HEK293T (cell line): ENCODE results near the gene LRRC70.

Experiments used
- CTCF ChIA-PET: fragments of 350-600 bp; formaldehyde crosslinking; extraction: SDS; loops from one replicate; lab custom pipeline; 2021; ENCODE audit warnings: antibody characterized with exemption, inconsistent platforms; lab: Yijun Ruan, JAX
- POLR2A ChIA-PET: fragments of 350-600 bp; formaldehyde crosslinking; extraction: SDS; loops from one replicate; lab custom pipeline; 2020; ENCODE audit warnings: antibody characterized with exemption, inconsistent platforms; lab: Yijun Ruan, JAX
- DNase-seq: peaks from one replicate; pipeline ENCODE4 v3.0.0; 2012; ENCODE audit warnings: mixed read lengths; ENCODE audit errors: extremely low spot score
- ARNT ChIP-seq: fragments of 450-650 bp; IDR thresholded peaks from 2 replicates; pipeline ENCODE4 v1.6.1; 2017; ENCODE audit warnings: mild to moderate bottlenecking
- BHLHE40 ChIP-seq: fragments of 450-650 bp; IDR thresholded peaks from 2 replicates; pipeline ENCODE4 v1.6.1; 2016; ENCODE audit warnings: mild to moderate bottlenecking, moderate library complexity, borderline replicate concordance
- CTBP1 ChIP-seq: fragments of 450-650 bp; IDR thresholded peaks from 2 replicates; pipeline ENCODE4 v1.6.1; 2016; ENCODE audit warnings: borderline replicate concordance
- ELF4 ChIP-seq: fragments of 450-650 bp; IDR thresholded peaks from 2 replicates; pipeline ENCODE4 v1.6.1; 2017; ENCODE audit warnings: antibody characterized with exemption
- FOXA1 ChIP-seq: fragments of 450-650 bp; IDR thresholded peaks from 2 replicates; pipeline ENCODE4 v1.6.1; 2016; ENCODE audit warnings: mild to moderate bottlenecking
- FOXK2 ChIP-seq: fragments of 450-650 bp; IDR thresholded peaks from 2 replicates; pipeline ENCODE4 v1.6.1; 2016; ENCODE audit warnings: mild to moderate bottlenecking
- FOXM1 ChIP-seq: fragments of 450-650 bp; IDR thresholded peaks from 2 replicates; pipeline ENCODE4 v1.6.1; 2017; ENCODE audit warnings: mild to moderate bottlenecking, borderline replicate concordance
- HDGF ChIP-seq: fragments of 450-650 bp; IDR thresholded peaks from 2 replicates; pipeline ENCODE4 v1.6.1; 2017; ENCODE audit warnings: antibody characterized with exemption, borderline replicate concordance
- L3MBTL2 ChIP-seq: fragments of 450-650 bp; conservative IDR thresholded peaks from 2 replicates; pipeline ENCODE4 v1.6.1; 2016; ENCODE audit warnings: mild to moderate bottlenecking
- LEF1 ChIP-seq: fragments of 450-650 bp; IDR thresholded peaks from 2 replicates; pipeline ENCODE4 v1.6.1; 2017; ENCODE audit warnings: mild to moderate bottlenecking, borderline replicate concordance
- NFRKB ChIP-seq: fragments of 450-650 bp; IDR thresholded peaks from 2 replicates; pipeline ENCODE4 v1.6.1; 2016; ENCODE audit warnings: mild to moderate bottlenecking, moderate library complexity
- SP1 ChIP-seq: fragments of 450-650 bp; IDR thresholded peaks from 2 replicates; pipeline ENCODE4 v1.6.1; 2017
- SUZ12 ChIP-seq: fragments of 450-650 bp; IDR thresholded peaks from 2 replicates; pipeline ENCODE4 v1.6.1; 2016; ENCODE audit warnings: mild to moderate bottlenecking
- TARDBP ChIP-seq: fragments of 450-650 bp; IDR thresholded peaks from 2 replicates; pipeline ENCODE4 v1.6.1; 2016
- ZNF384 ChIP-seq: fragments of 450-650 bp; IDR thresholded peaks from 2 replicates; pipeline ENCODE4 v1.6.1; 2016
- TF ChIP-seq, protein P1 (sequence below): fragments of 450-650 bp; IDR thresholded peaks from 2 replicates; pipeline ENCODE4 v1.6.1; 2016

The LRRC70 gene

GRCh38 chr5:62581836-62582597, 3.4 kb downstream of the LRRC70 start:
- ChIA-PET POLR2A (no interaction called here), CTCF (no interaction called here)
- TF ChIP-seq, protein P1, sequence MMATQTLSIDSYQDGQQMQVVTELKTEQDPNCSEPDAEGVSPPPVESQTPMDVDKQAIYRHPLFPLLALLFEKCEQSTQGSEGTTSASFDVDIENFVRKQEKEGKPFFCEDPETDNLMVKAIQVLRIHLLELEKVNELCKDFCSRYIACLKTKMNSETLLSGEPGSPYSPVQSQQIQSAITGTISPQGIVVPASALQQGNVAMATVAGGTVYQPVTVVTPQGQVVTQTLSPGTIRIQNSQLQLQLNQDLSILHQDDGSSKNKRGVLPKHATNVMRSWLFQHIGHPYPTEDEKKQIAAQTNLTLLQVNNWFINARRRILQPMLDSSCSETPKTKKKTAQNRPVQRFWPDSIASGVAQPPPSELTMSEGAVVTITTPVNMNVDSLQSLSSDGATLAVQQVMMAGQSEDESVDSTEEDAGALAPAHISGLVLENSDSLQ = no peak
- TF ChIP-seq SP1 (no peak), FOXM1 (no peak), BHLHE40 (no peak), ELF4 (no peak), ARNT (no peak), CTBP1 (no peak), FOXA1 (no peak), LEF1 (no peak)
- DNase-seq = no peak

DNA sequence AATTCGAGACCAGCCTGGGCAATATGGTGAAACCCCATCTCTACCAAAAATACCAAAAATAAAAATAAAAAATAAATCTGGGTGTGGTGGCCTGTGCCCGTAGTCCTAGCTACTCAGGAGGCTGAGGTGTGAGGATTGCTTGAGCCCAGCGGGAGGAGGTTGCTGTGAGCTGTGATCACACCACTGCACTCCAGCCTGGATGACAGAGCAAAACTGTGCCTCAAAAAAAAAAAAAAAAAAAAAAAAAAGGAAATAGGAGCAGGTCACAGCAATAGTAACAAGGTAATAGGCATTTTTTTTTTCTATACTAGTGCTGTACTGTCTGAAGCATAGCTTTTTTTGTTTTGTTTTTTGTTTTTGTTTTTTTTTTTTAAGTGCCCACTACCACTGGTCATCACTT, 5.8 kb downstream of the LRRC70 start:
- DNase-seq = no peak
- ChIA-PET CTCF (no interaction called here), POLR2A (no interaction called here)
- TF ChIP-seq ZNF384 (no peak), L3MBTL2 (no peak), BHLHE40 (no peak), SUZ12 (no peak), FOXA1 (no peak), SP1 (no peak), CTBP1 (no peak), ELF4 (no peak), ARNT (no peak), FOXK2 (no peak), FOXM1 (no peak)
- TF ChIP-seq, protein P1 = no peak

- TF ChIP-seq FOXM1 (no peak), HDGF (no peak), CTBP1 (no peak), BHLHE40 (no peak), ELF4 (no peak), L3MBTL2 (no peak), LEF1 (no peak), SUZ12 (no peak)
- ChIA-PET POLR2A (no interaction called here), CTCF (no interaction called here)
- no peak for DNase-seq
These were observed 6.7 kb downstream of the LRRC70 start for GRCh38 chr5:62585306-62585705.

GRCh38 chr5:62585751-62586150, 7.1 kb downstream of the LRRC70 start:
- POLR2A ChIA-PET = no interaction called here
- no peak for DNase-seq
- TF ChIP-seq ELF4 = no peak
- no peak for TF ChIP-seq ARNT
- no peak for TF ChIP-seq FOXM1
- TF ChIP-seq L3MBTL2 = no peak
- no peak for TF ChIP-seq NFRKB
- no peak for TF ChIP-seq LEF1
- no peak for TF ChIP-seq SUZ12
- no peak for TF ChIP-seq FOXK2
- CTCF ChIA-PET = no interaction called here

DNA sequence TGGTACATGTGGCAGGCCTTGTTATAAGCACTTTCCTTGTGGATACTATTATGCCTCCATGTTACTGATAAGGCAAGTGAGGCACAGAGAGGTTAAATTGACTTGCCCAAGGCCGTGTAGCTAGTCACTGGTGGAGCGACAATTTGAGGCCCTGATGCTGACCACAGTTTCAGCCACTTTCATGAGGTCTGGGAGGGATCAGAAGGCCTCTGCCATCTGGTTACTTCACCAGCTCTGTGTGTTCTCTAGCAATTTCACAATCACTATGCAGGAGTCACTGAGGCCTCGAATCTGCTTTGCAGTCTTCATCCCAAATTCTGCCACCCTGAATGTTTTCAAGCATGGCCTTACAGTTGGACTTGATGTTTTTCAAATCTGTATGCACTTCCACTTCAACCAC, 9.1 kb downstream of the LRRC70 start:
- ChIA-PET CTCF (no interaction called here), POLR2A (no interaction called here)
- no peak for DNase-seq
- TF ChIP-seq L3MBTL2 = no peak
- no peak for TF ChIP-seq ARNT
- TF ChIP-seq LEF1 = no peak
- TF ChIP-seq FOXA1 = no peak
- TF ChIP-seq CTBP1 = no peak
- TF ChIP-seq SUZ12 = no peak
- TF ChIP-seq TARDBP = no peak
- TF ChIP-seq ELF4 = no peak
- TF ChIP-seq BHLHE40 = no peak
- no peak for TF ChIP-seq HDGF
- TF ChIP-seq NFRKB = no peak
- no peak for TF ChIP-seq SP1
- no peak for TF ChIP-seq ZNF384
- TF ChIP-seq, protein P1 = no peak
- TF ChIP-seq FOXK2 = no peak
- TF ChIP-seq FOXM1 = no peak

DNA sequence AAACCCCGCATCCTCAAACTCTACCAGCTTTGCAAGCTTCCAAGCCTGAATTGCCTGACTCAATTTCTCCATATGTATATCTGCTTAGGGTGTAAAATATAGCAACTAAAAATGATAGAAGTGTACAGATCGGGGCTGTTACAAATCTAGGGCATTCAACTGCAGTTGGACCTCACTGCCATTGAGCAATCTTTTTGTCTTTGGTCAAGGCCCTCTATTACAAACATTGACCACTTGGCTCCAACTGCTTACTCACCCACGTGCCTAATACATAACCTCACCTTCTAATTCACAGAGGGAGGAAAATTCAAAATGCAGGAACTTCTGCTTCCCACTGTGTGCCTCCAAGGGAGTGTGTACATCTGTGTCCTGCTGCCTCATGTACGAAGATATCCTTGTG, 10.0 kb downstream of the LRRC70 start:
- POLR2A ChIA-PET = no interaction called here
- CTCF ChIA-PET = no interaction called here
- no peak for DNase-seq
- TF ChIP-seq TARDBP = no peak
- no peak for TF ChIP-seq BHLHE40
- no peak for TF ChIP-seq CTBP1
- TF ChIP-seq ARNT = no peak
- TF ChIP-seq FOXM1 = no peak
- TF ChIP-seq FOXK2 = no peak
- no peak for TF ChIP-seq SUZ12
- TF ChIP-seq HDGF = no peak
- TF ChIP-seq ELF4 = no peak
- no peak for TF ChIP-seq ZNF384
- TF ChIP-seq FOXA1 = no peak
- TF ChIP-seq SP1 = no peak
- no peak for TF ChIP-seq LEF1
- TF ChIP-seq, protein P1 = no peak
